Breast epithelium (tissue), 4 donors: ENCODE data around the gene LAMC1. TPM values are rescaled to one million over a fixed set of nuclear protein-coding genes. Genes with fewer than 3 reads are reported as not detected.

ENCODE experiments used
- DNase-seq, 2 donors: peaks; one replicate each; pipeline ENCODE4 v3.0.0-alpha.2; 2019; ENCODE audit warnings: low spot score in 2 of 2
- H3K27ac ChIP-seq, 2 donors: fragments of 200-600 bp; sonication (generic) in 1 of 2; one replicate each; pipeline ENCODE4 v1.5.1; 2016 to 2019; ENCODE audit warnings: mild to moderate bottlenecking in 1 of 2
- H3K27me3 ChIP-seq, 2 donors: fragments of 200-600 bp; sonication (generic) in 1 of 2; one replicate each; pipeline versions ENCODE4 v1.5.1 to v1.6.0; 2017 to 2019; ENCODE audit warnings: control low read depth in 1 of 2, mild to moderate bottlenecking in 1 of 2
- H3K36me3 ChIP-seq: fragments of 200-600 bp; one replicate; pipeline ENCODE4 v1.5.1; 2019
- H3K4me1 ChIP-seq, 2 donors: fragments of 200-600 bp; sonication (generic); one replicate each; pipeline ENCODE4 v1.5.1; 2016 to 2019; ENCODE audit warnings: control low read depth in 1 of 2
- H3K4me3 ChIP-seq, 3 donors: fragments of 200-600 bp; sonication (generic); 1 replicate in 2 of 3; 2 replicates in 1 of 3; pipeline ENCODE4 v1.5.1; 2016 to 2019; ENCODE audit warnings: mild to moderate bottlenecking in 3 of 3, moderate library complexity in 2 of 3
- H3K9me3 ChIP-seq, 2 donors: fragments of 200-600 bp; sonication (generic) in 1 of 2; one replicate each; pipeline ENCODE4 v1.5.1; 2016 to 2019; ENCODE audit warnings: control low read depth in 1 of 2
- CTCF ChIP-seq, 3 donors: fragments of 450-650 bp; IDR thresholded peaks; one replicate each; pipeline ENCODE4 v1.5.1; 2016 to 2017; ENCODE audit warnings: antibody characterized with exemption in 3 of 3, mild to moderate bottlenecking in 3 of 3, moderate library complexity in 3 of 3
- POLR2A ChIP-seq: fragments of 450-650 bp; IDR thresholded peaks from one replicate; pipeline ENCODE4 v1.6.1; 2016; ENCODE audit warnings: antibody characterized with exemption, mild to moderate bottlenecking, moderate library complexity
- POLR2AphosphoS5 ChIP-seq, 3 donors: sonication (generic); formaldehyde crosslinking; IDR thresholded peaks; one replicate each; pipeline ENCODE4 v1.6.1; 2017; ENCODE audit warnings: antibody characterized with exemption in 3 of 3
- intact Hi-C: fragments of 100-400 bp; cut with DNase I; formaldehyde crosslinking; loops from one replicate; pipeline ENCODE4 v1.15.1; 2023; ENCODE audit warnings: low total_unique reads
- total RNA-seq, 3 donors: library from RNA; depleted of rRNA; stranded (reverse); fragments of >200 nt; gene quantifications; one replicate each; pipeline ENCODE4 v1.1.0, GENCODE V29; 2016

Gene LAMC1
- total RNA-seq, 3 donors from 2014 or later, result 125 to 679 (median 249) TPM

GRCh38 chr1:183100361-183100974, 77.2 kb downstream of the LAMC1 start:
- H3K4me1 ChIP-seq, result no peaks in the 10 kb centered on the region
- no peaks in the 10 kb centered on the region for H3K27me3 ChIP-seq
- no peak for DNase-seq
- no peaks in the 10 kb centered on the region for H3K36me3 ChIP-seq
- H3K4me3 ChIP-seq, result no peak overlapping the region
- H3K27ac ChIP-seq, result no peak overlapping the region
- intact Hi-C loops, result no loop called here
- no peaks in the 10 kb centered on the region for H3K9me3 ChIP-seq
- TF ChIP-seq CTCF (IDR thresholded peaks at IDR 0.05), result no peak

GRCh38 chr1:183101081-183101480, 77.9 kb downstream of the LAMC1 start:
- DNase-seq, result no peak
- no peaks in the 10 kb centered on the region for H3K9me3 ChIP-seq
- intact Hi-C loops, result no loop called here
- no peak overlapping the region for H3K27ac ChIP-seq
- no peaks in the 10 kb centered on the region for H3K4me1 ChIP-seq
- TF ChIP-seq CTCF (IDR thresholded peaks at IDR 0.05) (no peak), POLR2A (no peak), POLR2AphosphoS5 (IDR thresholded peaks at IDR 0.05) (no peak)
- no peak overlapping the region for H3K4me3 ChIP-seq
- H3K27me3 ChIP-seq, result no peaks in the 10 kb centered on the region
- no peaks in the 10 kb centered on the region for H3K36me3 ChIP-seq

GRCh38 chr1:183101841-183102276, 78.6 kb downstream of the LAMC1 start:
- no peak overlapping the region for H3K27ac ChIP-seq
- no peaks in the 10 kb centered on the region for H3K4me1 ChIP-seq
- intact Hi-C loops, result no loop called here
- no peak overlapping the region for H3K4me3 ChIP-seq
- no peaks in the 10 kb centered on the region for H3K9me3 ChIP-seq
- no peak for DNase-seq
- no peaks in the 10 kb centered on the region for H3K27me3 ChIP-seq
- no peaks in the 10 kb centered on the region for H3K36me3 ChIP-seq
- TF ChIP-seq POLR2AphosphoS5 (IDR thresholded peaks at IDR 0.05), result no peak

GRCh38 chr1:183103147-183103546, 79.9 kb downstream of the LAMC1 start:
- Histone ChIP-seq H3K9me3 (no peaks in the 10 kb centered on the region), H3K4me3 (no peak overlapping the region), H3K4me1 (no peaks in the 10 kb centered on the region), H3K27me3 (no peaks in the 10 kb centered on the region), H3K27ac (no peak overlapping the region), H3K36me3 (no peaks in the 10 kb centered on the region)
- TF ChIP-seq POLR2A (no peak), POLR2AphosphoS5 (IDR thresholded peaks at IDR 0.05) (no peak), CTCF (IDR thresholded peaks at IDR 0.05) (no peak)
- no peak for DNase-seq
- intact Hi-C loops, result no loop called here

GRCh38 chr1:183103577-183103976, 80.4 kb downstream of the LAMC1 start:
- intact Hi-C loops, result no loop called here
- no peaks in the 10 kb centered on the region for H3K27me3 ChIP-seq
- DNase-seq, result no peak
- H3K9me3 ChIP-seq, result no peaks in the 10 kb centered on the region
- H3K36me3 ChIP-seq, result no peaks in the 10 kb centered on the region
- no peak overlapping the region for H3K27ac ChIP-seq
- H3K4me3 ChIP-seq, result no peak overlapping the region
- H3K4me1 ChIP-seq, result no peaks in the 10 kb centered on the region
- TF ChIP-seq CTCF (IDR thresholded peaks at IDR 0.05), result no peak
- TF ChIP-seq POLR2A, result no peak
- TF ChIP-seq POLR2AphosphoS5 (IDR thresholded peaks at IDR 0.05), result no peak

- H3K4me1 ChIP-seq, result no peaks in the 10 kb centered on the region
- DNase-seq, result no peak
- TF ChIP-seq POLR2A, result no peak
- no peak for TF ChIP-seq POLR2AphosphoS5 (IDR thresholded peaks at IDR 0.05)
- TF ChIP-seq CTCF (IDR thresholded peaks at IDR 0.05), result no peak
- no peaks in the 10 kb centered on the region for H3K36me3 ChIP-seq
- intact Hi-C loops, result no loop called here
- no peak overlapping the region for H3K4me3 ChIP-seq
- H3K9me3 ChIP-seq, result no peaks in the 10 kb centered on the region
- H3K27ac ChIP-seq, result no peak overlapping the region
- no peaks in the 10 kb centered on the region for H3K27me3 ChIP-seq
Observed at GRCh38 chr1:183105449-183105848, 82.2 kb downstream of the LAMC1 start.
